Omental fat pad (tissue), 4 donors: ENCODE measurements around the gene ABHD12. TPM values are rescaled to one million over a fixed set of nuclear protein-coding genes. Genes with fewer than 3 reads are reported as not detected.
A peak's percentile ranks its signal among the peaks of the same experiment; 100 is the strongest.

Source experiments
- ATAC-seq: fragments of 150-250 bp; one replicate; pipeline ENCODE4 v1.9.1; 2016; ENCODE audit warnings: mild to moderate bottlenecking, moderate library complexity; ENCODE audit not compliant: low FRiP score
- DNase-seq: peaks from one replicate; pipeline ENCODE4 v3.0.0-alpha.2; 2019; ENCODE audit warnings: low spot score
- total RNA-seq, 4 donors: library from RNA; depleted of rRNA; stranded (reverse); fragments of >200 nt; gene quantifications; one replicate each; pipeline ENCODE4 v1.1.0, GENCODE V29; 2016
- TF ChIP-seq, protein P1 (sequence below), 3 donors: fragments of 450-650 bp; IDR thresholded peaks; one replicate each; pipeline ENCODE4 v1.5.1; 2016 to 2017; ENCODE audit warnings: antibody characterized with exemption in 3 of 3, mild to moderate bottlenecking in 3 of 3, moderate library complexity in 2 of 3

ABHD12 gene
- total RNA-seq, 4 donors from 2014 or later, result 30.3 to 46.3 (median 38.4) TPM

DNA sequence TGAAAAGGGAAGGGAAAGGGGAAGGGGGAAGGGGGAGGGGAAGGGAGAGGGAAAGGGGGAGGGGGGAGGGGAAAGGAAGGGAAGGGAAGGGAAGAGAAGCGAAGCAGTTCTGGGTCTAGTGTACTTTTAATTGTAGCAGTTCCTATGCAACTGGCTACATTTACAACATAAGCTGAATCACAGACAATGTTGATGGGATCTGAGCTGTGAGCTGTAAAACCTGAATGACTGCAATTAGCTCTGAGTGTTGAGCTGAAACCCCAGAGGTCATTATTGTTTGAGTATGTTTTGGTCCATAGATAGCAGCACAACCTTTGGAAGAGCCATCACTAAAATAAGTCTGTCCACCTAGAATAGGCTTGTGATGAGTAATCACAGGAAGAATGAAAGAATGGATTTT is 7.2 kb upstream of the ABHD12 start:
- no peak for ATAC-seq
- TF ChIP-seq, protein P1, sequence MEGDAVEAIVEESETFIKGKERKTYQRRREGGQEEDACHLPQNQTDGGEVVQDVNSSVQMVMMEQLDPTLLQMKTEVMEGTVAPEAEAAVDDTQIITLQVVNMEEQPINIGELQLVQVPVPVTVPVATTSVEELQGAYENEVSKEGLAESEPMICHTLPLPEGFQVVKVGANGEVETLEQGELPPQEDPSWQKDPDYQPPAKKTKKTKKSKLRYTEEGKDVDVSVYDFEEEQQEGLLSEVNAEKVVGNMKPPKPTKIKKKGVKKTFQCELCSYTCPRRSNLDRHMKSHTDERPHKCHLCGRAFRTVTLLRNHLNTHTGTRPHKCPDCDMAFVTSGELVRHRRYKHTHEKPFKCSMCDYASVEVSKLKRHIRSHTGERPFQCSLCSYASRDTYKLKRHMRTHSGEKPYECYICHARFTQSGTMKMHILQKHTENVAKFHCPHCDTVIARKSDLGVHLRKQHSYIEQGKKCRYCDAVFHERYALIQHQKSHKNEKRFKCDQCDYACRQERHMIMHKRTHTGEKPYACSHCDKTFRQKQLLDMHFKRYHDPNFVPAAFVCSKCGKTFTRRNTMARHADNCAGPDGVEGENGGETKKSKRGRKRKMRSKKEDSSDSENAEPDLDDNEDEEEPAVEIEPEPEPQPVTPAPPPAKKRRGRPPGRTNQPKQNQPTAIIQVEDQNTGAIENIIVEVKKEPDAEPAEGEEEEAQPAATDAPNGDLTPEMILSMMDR (IDR thresholded peaks at IDR 0.05), result no peak
- DNase-seq, result no peak

DNA sequence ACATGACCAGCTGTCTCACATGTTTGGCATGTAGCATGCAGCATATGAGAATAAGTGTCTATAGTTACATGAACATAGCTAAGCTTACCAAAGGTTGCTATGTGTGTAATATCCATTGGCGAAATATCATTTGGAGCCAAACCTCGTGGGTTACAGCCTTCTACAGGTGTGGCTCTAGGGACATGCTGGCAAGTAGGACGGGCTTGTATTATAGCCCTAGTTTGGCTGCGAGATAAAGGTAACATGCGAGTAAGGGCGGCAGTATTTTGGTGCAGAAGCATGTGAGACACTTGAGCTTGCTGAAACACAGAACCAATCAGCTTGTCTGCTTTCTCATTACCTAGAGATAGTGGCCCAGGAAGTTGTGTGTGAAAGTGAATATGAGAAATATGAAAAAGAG is 6.5 kb upstream of the ABHD12 start:
- TF ChIP-seq, protein P1 (IDR thresholded peaks at IDR 0.05), result no peak
- DNase-seq (no peak), ATAC-seq (no peak)

DNA sequence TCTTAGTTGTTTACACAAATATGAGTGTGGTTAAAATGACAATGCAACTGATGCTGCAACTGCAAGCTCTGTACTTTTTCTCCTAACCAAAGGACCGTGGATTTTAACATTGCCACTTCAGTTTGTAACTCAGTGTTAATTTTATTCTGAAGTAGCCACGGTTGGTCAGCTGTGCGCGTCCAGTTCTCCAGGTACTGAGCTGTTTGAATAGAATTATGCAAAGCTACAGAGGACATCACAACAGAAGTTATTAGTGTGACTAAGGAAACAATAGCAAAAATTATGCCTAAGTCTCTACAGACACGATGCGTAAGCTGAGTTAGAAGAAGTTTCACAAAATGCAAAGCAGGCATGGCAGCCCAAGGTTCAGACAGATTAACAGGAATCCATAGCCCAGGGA is 4.4 kb upstream of the ABHD12 start:
- ATAC-seq (no peak), DNase-seq (no peak)
- TF ChIP-seq, protein P1 (IDR thresholded peaks at IDR 0.05), result no peak

DNA sequence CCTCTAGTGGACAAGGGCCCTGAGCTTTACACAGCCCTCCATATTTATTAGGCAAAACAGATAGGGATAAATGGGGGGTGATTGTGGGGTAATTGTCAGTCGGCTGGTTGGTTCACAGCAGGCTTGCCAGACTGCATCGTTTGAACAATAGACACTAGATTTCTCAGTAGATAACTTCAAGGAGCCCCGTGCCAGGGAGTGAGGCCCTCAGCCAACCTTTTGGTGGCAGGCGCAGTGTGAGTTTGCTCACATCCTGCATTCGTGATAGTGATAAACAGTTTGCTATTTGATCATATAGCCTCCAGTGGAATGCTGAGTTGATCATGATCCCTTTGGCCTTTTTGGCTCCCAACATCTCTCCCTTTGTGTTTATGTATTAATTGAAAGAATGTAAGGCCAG is 3.6 kb upstream of the ABHD12 start:
- TF ChIP-seq, protein P1 (IDR thresholded peaks at IDR 0.05), result no peak
- no peak for DNase-seq
- no peak for ATAC-seq

DNA sequence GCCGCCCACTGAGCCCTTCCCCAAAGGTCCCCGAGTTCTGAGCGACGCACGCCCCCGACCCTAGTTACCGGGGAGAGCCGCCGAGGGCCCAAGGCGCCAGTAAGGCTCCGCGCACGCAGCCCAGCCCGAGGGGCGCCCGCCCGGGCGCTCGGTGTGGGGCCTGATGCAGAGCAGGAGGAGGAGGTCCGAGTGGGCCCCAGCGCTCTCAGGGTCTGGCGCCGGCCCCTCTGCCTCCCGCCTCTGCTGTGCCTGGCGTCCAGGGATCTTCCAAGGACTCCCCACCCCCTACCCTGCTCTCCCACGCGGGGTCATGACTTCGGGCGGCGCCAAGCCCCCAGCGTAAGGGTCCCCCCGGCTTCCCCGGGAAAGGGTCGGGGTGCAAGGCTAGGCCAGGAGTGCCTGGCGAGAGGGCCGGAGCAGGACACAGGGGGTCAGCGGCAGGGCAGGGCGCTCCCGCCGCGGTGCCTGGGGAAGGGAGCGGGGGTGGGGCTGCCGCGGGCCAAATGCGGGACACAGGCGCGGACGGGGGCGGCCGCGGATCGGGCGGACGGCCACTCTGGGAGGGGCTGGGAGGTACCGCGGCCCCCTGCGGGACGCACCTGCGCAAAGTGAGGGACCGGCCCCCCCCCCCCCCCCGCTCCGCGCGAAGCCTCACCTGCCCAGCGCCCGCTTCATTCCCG is 637 bp downstream of the ABHD12 start:
- no peak for DNase-seq
- ATAC-seq, result peak; percentile 48
- TF ChIP-seq, protein P1 (IDR thresholded peaks at IDR 0.05), result no peak

DNA sequence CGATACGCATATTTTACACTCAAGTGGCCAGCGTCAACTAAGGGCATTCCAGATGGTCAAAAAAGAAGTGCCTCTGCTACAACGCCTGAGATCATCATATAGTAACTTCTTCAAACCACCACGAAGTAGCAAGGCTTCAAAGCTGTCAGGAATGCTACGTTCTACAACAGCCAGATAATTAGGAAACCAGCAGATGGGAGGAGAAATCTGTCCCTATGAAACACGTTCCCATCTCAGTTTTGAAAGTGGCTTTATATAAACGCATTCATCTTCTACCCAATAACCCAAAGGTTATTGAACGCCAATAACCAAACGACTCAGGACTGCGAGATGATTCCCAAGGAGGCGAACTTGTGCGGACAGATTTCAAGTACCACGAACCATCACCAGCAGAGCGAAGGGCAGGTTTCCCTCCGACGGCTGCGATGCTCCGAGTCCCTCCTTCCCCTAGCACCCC is 1.2 kb downstream of the ABHD12 start:
- peak; percentile 27 for ATAC-seq
- TF ChIP-seq, protein P1 (IDR thresholded peaks at IDR 0.05), result no peak
- DNase-seq, result no peak

DNA sequence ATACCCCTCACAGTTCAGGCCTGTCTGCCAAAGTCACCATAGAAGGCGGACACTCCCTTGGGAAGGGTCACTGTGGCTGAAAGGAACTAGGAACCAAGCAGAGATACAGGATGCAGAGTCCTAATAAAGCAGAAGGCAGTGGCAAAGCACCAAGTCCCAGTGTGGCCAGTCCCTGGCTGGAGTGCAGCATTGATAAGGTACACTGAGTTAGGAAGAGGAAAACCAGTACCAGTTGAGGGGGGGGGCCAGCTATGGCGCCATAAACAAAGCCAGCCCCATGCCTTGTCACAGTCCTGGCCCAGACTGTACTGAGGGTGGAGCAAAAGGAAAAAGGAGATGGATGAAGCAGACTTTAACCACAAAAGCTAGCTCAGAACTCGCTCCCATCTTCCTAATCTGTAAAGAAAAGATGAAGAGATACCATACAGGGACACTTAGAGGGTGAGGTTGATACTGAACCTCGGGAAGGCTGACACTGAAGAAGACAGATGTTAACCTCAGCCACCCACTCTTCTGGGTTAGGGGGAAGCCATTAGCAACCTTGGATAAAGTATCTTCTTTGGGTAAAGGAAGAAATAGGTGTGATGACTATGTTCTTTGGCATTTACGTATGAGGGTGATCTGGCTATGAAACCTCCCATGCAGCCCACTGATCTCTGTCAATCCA is 7.8 kb downstream of the ABHD12 start:
- ATAC-seq (no peak), DNase-seq (no peak)
- TF ChIP-seq, protein P1 (IDR thresholded peaks at IDR 0.05), result no peak
